CD4-positive, alpha-beta T cell treated with Interferon gamma for 1 hour (primary cell): ENCODE data around the gene ADH1B.
"Not testable (repeated sequence)": the region's sequence is repeated elsewhere in the genome, so short reads cannot be mapped to it uniquely, and the experiment has no call there.

Experiments used
- DNase-seq: peaks from one replicate; pipeline ENCODE4 v3.0.0-alpha.2; 2020

Gene ADH1B

DNA sequence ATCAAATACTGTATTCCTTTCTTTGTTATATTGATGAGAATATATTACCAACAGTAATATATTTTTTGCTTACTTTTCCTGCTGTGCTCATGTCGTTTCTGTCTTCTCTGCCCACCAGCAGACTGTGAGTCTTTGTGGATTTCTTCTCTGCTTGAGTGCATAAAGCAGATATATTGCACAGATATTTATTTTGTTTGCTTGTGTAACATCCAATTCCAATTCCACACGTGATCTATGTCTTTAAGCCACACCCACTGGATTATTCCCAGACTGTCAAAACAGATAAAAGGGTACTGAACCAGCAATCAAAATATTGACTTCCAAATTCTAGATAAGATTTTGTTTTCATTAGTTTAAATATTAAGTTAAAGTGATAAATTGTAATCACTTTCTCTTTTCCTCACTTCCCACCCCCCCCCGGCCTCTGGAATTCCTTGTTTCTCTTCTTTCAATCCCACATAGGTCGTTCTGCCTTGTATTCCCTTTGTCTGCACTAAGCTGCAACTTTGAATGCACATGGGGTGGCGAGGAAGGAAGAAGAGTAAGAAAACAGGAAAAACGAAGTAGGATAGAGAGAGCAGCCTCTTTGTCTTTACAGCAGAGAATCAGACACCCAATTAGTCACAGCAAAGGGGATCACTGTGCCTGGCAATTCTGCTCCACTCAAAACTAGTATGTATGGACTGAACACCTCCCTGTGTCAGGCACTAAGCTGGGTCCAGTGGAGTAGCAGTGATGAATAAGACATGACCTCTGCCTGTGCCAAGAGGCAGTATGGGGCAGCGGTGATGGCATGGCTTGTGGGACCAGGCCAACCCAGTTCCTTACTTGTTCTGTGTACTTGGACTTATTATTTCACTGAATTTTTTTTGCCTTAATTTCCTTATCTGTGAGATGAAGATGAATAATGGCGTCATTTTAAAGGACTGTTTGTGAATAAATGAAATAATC, at the start of gene ADH1B:
ADH1B (minus strand) TSS at position 161 of the 951 bp plus-strand sequence; CDS start at position 91, 70 bp downstream.
- no peak for DNase-seq

DNA sequence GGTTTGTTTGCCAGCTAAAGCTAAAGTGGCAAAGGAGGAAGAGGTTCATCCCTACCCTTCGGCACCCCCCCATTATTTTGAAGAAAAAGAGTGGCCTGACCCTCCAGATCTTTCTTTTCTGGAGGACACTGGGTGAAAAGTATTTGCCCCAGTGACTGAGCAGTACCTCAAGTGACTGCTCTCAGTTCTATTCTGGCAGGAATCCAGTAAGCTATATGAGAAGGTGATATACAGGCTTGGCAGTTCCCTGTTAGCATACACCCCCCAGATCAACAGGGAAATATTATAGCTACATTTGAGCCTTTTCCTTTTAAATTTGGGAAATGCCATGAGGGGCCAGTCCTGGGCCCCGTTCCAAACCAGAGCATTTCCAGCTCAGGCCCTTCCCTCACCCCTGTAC, 46.6 kb upstream of the ADH1B start:
- DNase-seq: not testable (repeated sequence)

DNA sequence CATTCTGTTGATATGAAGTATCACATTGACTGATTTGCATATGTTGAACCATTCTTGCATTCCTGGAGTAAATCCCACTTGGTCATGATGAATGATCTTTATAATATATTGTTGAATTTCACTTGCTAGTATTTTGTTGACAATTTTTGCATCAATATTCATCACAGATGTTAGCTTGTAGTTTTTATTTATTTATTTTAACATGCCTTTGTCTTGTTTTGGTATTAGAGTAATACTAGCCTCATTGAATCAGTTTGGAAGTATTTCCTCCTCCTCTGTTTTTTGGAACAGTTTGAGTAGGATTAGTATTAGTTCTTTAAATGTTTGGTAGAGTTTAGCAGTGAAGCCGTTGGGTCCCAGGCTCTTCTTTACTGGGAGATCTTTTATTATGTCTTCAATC, 45.3 kb upstream of the ADH1B start:
- no peak for DNase-seq

GRCh38 chr4:99362768-99363167, 41.6 kb upstream of the ADH1B start:
- no peak for DNase-seq

GRCh38 chr4:99361899-99362275, 40.7 kb upstream of the ADH1B start:
- no peak for DNase-seq

DNA sequence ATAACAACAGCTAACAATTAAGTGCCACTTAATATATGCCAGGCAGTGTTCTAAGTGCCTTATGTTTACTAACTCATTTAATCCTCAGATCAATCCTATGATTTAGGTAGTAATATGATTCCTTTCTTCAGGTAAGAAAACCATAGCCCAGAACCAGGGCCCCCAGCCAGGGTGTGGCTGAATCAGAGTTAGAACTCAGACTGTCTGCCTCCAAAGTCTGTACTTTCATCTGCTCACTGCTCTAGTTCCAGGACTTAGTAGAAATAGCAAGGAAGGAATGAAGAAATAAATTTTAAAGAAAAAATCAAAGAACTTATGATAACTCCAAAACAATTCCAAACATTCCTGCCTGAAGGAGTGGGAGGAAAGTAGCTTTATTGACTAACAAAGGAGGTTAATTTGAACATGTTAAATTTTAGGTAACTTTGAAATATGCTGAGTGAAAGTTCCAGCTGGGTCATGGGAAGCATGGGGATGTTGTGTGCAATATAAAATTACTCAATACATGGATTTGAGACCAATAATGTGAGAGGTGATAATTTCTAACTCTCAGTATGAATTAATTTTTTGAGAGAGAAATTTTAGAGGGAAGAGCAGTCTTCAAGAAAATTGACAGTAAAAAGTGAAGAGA, 40.2 kb upstream of the ADH1B start:
- no peak for DNase-seq

- DNase-seq: no peak
Observed at GRCh38 chr4:99359480-99360204, 38.4 kb upstream of the ADH1B start.

GRCh38 chr4:99357948-99358347, 36.7 kb upstream of the ADH1B start:
- no peak for DNase-seq

DNA sequence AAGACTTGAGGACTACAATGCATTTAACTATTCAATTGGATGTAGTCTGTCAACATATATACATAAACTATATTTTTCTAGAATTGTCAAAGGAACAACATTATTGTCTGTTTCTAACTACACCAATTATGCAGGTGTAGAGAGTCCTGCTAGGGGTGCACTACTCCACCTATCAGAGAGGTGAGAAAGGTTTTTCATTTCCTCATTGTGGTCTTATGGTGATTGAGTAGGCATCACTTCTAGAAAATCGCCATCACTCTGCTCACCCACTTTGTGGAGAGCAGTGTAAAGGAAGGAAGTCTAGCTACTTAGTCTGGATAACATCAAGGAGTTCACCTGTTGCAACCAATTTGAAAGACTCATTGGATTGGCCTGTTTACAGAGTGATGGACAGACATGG, 35.8 kb upstream of the ADH1B start:
- DNase-seq: no peak

- not testable (repeated sequence) for DNase-seq
Observed at GRCh38 chr4:99356149-99356548, 34.9 kb upstream of the ADH1B start.

GRCh38 chr4:99352602-99353537, 31.7 kb upstream of the ADH1B start, which contains the start of gene ADH1C:
Gene ADH1C, minus strand, starts transcription at chr4:99352746. Its CDS starts 71 bp downstream, at chr4:99352675.
- DNase-seq: no peak

GRCh38 chr4:99351487-99351886, 30.3 kb upstream of the ADH1B start:
- DNase-seq: no peak

GRCh38 chr4:99349338-99349737, 28.1 kb upstream of the ADH1B start:
- no peak for DNase-seq

DNA sequence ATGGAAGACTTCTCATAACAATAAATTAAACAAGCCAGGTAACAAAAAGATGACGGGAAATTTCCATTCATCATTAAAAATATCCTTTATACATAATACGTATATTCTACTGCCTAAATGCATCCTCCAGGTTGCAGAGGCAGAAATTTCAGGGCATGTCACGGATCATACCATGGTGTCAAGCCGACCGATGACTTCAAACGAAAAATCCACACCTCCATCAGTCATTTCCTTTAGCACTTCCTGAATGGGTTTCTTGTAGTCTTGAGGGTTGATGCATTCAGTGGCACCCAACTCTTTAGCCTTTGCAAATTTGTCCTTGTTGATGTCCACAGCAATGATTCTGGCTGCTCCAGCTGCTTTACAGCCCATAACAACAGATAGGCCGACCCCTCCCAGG, 21.4 kb upstream of the ADH1B start:
- DNase-seq: not testable (repeated sequence)

DNA sequence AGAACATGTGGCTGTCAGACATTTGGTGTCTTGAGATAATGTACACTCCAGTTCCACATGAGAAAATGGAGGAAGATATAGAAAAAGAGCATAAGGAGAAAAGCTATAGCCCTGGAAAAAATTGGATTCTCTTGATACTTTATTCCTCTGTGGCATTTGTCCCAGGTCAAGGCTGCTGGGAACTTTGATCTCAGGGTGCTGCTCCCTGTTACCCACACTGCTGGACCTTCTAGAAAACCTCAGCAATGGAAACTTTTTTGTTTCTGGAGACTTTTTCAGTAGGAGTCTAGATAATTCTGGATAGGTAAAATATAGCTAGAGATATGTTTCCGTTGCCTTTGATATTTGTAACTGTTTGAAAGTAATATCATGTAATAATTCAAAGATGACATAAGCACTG, 20.2 kb upstream of the ADH1B start:
- no peak for DNase-seq

GRCh38 chr4:99339172-99339571, 18.0 kb upstream of the ADH1B start:
- no peak for DNase-seq

DNA sequence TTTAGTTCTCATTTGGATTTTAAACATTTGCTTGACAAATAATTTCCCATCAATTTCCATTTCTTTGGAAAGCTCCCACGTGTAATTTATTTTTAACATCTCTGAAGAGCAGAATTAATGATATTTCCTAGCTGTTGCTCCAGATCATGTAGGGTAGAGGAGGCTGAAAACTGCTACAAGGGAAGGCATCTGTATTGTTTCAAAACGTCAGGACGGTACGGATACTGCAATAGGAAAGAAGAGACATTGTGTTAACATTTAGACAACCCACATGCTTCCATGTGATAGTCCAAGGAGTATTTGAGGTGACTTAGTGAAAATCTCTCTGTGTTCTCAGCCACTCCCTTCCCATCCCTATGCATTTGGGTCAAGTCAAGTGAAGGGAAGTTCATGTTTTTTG, 15.4 kb upstream of the ADH1B start:
- DNase-seq: no peak

DNA sequence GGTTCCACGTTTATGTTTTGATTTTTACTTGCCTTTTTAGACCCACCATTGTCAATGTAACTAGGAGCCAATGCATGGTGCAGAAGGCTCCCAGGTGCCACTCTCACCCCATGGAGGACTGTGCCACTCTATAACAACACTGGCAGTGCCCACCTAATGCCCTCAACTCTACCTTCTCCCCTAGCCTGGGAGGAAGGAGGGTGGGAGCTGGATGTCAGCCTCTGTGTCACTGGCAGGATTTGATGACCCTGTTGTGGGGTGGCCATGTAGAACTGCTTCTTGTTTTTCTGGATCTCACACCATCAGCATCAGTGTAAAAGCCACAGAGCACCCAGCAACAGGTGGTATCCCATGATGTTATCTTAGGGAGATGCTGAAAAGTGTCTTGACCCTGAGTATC, 13.7 kb upstream of the ADH1B start:
- no peak for DNase-seq

- DNase-seq: no peak
Observed at GRCh38 chr4:99330648-99331047, 9.4 kb upstream of the ADH1B start.

DNA sequence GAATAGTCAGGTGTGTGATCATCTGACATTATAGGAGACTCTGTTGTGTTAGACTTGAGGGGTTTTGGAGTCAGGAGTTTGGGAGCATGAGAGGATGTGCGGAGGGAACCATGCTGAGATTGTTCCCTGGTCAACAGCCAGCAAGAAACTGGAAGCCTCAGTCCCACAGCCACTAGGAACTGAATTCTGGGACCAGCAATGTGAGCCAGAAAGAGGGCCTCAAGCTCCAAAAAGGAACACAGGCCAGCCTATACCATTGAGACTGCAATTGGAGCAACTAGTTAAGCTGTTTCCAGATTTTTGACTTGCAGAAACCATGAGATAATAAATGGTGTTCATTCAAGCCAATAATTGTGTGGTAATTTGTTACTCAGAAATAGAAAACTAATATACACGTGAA, 8.7 kb upstream of the ADH1B start:
- DNase-seq: no peak

DNA sequence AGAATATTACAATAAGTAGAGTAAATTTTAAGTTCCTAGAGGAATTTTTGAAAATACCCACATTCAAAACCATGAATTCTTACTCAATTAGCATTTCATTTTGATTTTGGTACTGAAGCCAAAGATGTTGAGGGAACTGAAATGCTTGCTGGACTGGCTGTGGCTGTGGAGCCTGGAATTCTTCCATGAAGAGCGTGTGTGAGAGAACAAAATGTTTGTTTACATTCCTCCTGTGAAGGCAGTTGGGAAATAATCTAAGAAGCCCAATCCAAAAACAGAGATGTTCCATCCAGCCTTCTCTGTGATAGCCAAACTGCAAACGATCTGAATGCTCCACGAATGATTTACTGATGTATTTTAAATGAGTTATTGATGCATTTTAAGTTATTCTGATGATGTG, 3.8 kb upstream of the ADH1B start:
- no peak for DNase-seq

- DNase-seq: no peak
Observed at GRCh38 chr4:99324361-99324760, 3.2 kb upstream of the ADH1B start.
